ENCODE results near the gene SMYD1.
"Not testable (repeated sequence)": the region's sequence is repeated elsewhere in the genome, so short reads cannot be mapped to it uniquely, and the experiment has no call there.

The SMYD1 gene

DNA sequence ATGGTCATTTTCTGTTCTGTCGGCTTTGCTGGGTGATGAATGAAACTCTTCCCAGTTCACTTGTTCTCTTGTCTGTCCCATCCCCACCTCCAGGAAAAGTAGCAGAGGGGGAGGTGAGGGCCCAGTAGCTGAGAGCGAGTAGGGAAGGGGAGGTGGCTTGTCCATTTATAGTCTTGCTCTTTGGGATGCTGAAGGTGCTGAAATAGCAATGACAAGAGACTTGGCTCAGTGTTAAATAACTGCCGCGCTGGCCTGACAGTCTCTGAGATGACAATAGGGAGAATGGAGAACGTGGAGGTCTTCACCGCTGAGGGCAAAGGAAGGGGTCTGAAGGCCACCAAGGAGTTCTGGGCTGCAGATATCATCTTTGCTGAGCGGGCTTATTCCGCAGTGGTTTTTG, at the start of gene SMYD1:
SMYD1 (plus strand) TSS at position 228 of the 400 bp plus-strand sequence; CDS start at position 268, 40 bp downstream.
- no peak for DNase-seq (ENCODE audit: low spot score)

DNA sequence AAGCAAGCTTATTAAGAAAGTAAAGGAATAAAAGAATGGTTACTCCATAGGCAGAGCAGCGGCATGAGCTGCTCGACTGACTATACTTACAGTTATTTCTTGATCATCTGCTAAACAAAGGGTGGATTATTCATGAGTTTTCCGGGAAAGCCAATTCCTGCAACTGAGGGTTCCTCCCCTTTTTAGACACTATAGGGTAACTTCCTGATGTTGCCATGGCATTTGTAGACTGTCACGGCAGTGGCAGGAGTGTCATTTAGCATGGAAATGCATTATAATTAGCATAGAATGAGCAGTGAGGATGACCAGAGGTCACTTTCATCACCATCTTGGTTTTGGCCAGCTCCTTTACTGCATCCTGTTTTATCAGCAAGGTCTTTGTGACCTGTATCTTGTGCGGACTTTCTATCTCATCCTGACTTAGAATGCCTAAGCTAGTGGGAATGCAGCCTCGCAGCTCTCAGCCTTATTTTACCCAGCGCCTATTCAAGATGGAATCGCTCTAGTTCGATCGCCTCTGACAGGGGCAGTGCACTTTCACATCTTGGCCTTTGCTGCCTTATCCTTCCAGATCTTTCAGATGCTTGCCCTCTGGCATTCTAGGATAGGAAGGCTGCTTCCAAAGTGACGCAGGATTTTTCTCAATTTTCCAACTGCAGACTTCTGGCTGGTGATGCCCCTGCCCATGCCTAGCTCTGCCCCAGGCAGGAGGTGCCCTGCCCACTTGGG, 49.4 kb upstream of the SMYD1 start:
- DNase-seq (ENCODE audit: low spot score) = not testable (repeated sequence)

DNA sequence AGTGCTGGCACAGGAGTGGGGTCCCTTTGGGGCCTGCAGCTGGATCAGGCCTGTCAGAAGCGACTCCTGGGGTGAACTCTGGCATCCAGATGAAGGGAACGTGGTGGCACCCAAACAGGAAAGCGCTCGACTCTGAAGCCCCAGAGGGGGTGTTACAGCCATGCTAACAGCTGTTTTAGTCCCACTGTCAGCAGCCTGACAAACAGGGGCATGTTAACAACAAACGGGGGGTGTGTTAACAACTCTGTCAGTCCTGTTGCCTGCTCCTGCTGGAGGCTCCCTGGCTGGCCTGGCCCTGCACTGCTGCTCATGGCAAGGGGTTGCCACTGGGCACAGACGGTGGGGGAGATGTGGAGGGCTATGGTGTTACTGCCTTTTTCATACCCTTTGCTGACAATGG, 48.7 kb upstream of the SMYD1 start:
- no peak for DNase-seq (ENCODE audit: low spot score)

DNA sequence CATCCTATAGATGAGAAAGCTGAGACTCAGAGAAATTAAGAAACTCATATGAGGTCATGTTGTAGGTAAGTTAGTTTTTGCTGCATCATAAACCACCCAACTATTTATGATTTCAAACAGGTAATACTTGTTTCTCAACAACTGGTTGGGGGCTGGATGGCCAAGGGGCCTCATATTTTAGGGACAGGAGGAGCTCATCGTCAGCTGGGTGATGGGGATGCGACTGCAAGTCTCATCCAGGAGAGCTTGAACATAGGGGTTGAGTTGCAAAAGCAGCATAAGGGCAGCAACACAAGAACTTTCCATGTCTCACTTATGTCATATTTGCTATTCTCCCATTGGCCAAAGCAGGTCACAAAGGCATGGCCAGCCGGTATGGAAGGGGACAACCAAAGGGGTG, 47.6 kb upstream of the SMYD1 start:
- no peak for DNase-seq (ENCODE audit: low spot score)

DNA sequence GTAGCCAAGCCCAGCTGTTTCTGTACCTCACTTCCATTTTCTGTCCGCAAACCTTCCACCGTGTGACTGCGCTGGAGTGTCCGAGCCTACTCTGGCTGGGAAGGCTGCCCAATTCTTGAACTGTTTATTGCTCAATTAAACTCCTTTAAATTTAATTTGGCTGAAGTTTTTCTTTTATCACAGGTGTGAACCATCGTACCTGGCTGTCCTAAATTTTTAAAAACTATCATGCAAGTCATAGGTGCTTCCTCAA, 45.0 kb upstream of the SMYD1 start:
- DNase-seq (ENCODE audit: low spot score) = no peak

DNA sequence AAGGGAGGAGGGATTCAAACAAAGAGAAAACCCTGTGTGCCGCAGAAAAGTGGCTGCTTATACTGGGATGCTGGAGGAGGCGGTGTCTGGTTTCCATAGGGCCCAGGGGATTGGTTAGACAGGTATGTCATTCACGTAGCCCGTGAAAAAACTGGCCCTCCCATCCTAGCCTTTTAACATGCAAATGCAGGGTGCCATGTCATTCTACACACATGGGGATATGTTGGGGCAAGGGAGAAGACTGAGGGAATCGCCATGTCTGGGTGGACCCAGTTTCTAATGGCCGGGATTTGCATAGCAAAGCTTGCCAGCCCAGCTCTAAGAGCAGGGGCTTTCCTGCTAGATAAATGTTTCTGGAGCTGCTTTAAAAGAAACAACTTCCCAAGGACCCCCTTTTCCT, 43.1 kb upstream of the SMYD1 start:
- peak; percentile 55 for DNase-seq (ENCODE audit: low spot score)

DNA sequence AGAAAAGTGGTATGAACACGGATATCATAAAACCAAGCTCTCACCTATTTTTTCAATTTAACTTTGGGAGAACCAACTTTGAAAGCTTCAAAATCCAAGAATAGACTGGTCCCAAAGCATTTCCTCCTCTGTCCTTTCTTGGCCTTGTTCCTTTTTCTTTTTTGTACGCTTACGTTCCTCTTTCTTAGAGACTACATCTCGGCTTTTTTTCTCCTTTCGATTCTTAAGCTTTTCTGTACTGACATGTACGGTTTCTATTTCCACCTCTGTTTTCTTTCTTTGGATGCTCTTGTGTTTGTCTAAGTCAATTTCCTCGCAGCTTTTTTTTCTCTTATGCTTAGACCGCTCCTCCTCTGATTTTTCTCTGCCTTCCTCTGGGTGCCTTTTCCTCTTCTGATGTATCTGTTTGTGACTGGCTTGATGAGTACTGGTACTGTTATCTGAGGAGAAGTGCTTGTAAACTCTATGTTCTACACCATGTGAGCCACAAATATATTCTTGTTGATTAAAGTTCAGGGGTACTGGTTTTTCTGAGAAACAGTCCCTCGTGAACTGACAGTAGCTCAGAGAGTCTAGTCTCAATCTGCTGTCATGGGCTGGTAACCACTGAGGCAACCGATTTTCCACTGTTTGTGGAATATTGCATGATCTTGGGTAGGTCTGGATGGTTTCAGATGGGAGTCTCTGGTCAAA, 39.8 kb upstream of the SMYD1 start:
- DNase-seq (ENCODE audit: low spot score) = no peak

DNA sequence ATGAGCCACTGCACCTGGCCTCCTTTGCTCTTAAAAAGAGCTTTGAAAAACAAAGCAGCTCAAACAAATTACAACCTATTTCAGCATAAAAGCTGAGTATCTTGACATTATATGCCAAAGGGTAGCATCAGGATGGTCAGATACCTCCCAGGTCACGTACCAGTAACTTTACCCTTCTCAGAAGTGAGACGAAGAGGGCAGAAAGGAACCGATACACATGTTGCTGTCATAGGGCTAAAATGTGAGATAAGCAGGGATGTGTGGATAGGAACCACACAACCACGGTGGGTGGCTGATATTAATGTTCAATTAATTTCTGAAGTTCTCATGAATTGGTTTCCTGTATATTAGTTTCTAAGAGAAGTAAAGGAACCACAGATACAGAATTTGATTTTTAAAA, 38.7 kb upstream of the SMYD1 start:
- no peak for DNase-seq (ENCODE audit: low spot score)

DNA sequence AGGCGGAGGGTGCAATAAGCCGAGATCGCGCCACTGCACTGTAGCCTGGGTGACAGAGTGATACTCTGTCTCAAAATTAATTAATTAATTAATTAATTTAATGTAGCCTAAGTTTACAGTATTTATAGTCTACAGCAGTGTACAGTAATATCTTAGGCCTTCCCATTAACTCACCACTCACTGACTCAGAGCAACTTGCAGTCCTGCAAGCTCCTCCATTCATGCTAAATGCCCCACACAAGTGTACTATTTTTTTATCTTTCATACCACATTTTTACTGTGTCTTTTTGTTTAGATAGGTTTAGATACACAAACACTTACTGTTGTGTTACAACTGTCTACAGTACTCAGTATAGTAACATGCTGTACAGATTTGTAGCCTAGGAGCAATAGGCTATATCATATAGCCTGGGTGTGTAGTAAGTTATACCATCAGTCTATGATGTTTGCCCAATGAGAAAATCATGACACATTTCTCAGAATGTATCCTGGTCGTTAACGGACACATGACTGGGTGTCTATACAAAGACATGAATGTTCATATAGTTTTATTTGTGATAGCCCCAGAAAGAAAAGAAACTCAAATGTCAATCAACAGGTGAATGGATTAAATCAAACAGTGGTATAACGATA, 35.4 kb upstream of the SMYD1 start:
- no peak for DNase-seq (ENCODE audit: low spot score)

DNA sequence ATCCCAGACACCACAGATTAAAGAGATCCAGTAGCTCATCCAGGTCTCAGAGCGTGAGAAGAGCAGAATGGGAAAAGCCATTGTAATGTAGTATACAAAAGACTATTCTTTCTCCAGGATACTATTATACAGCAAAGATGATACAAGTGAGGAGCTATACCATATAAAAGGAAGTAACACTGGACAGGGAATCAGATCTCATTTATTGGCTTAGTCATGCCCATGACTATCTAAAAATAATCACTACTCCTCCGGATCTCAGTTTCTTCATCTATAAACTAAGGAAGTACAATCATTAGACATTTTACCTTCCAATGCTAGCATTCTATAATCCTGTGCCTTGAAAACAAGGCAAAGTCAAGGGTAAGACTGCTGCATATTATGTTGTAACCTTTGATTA, 31.4 kb upstream of the SMYD1 start:
- DNase-seq (ENCODE audit: low spot score) = no peak

DNA sequence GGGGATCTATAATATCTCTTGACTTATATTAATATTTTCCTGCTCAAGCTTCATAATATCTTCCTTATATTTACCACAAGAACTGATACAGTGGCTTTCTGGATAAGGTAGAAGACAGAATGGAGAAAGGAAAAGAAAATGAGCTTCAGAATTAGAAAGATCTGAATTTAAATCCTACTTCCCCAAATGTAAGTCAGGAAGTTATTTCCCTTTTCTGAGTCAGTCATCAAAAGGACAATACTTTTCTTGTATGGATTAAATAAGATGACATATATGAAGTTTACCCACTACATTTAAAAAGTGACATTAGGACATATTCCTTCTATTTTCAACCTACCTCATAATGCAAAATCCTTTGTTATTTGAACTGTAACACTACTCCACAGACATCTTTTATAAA, 31.0 kb upstream of the SMYD1 start:
- no peak for DNase-seq (ENCODE audit: low spot score)

DNA sequence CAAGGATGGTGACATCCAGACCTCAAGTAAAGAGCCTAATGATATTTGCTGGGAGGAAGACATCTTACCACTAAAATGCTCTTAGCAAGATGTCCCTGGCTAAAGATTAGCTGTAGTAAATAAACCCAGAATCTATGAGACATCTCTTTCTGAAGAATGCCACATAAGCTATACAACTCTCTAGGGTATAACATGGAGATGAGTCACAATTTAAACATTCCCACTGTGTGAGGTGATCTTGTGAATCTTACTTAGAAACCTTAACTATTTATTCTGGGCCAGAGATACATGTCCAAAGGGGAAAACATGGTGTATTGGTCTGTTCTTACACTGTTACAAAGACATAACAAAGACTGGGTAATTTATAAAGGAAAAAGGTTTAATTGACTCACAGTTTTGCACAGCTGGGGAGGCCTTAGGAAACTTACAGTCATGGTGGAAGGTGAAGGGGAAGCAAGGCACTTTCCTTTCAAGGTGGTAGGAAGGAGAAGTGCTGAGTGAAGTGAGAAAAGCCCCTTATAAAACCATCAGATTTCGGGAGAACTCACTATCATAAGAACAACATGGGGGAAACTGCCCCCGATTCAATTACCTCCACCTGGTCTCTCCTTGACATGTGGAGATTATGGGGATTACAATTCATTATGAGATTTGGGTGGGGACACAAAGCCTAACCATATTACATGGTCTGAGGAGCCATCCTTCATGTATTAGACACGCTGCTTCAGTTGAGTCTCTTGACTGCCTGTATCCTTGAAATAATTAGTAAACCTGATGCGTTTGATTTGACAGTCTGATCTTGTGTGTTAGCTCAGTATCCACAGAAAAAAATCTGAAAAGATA, 29.1 kb upstream of the SMYD1 start:
- no peak for DNase-seq (ENCODE audit: low spot score)

DNA sequence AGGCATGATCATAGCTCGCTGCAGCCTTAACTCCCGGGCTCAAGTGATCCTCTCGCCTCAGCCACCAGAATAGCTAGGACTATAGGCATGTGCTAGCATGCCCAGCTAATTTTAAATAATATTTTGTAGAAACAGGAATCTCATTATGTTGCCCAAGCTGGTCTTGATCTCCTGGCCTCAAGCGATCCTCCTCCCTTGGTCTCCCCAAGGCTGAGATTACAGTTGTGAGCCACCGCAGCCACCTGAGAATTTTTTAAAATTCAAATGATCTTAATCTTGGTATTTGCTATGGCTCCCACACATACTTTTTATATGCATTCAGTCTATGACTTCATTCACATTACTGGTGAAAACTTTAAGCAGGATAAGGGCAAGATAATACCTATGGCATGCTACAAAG, 25.1 kb upstream of the SMYD1 start:
- DNase-seq (ENCODE audit: low spot score) = no peak

DNA sequence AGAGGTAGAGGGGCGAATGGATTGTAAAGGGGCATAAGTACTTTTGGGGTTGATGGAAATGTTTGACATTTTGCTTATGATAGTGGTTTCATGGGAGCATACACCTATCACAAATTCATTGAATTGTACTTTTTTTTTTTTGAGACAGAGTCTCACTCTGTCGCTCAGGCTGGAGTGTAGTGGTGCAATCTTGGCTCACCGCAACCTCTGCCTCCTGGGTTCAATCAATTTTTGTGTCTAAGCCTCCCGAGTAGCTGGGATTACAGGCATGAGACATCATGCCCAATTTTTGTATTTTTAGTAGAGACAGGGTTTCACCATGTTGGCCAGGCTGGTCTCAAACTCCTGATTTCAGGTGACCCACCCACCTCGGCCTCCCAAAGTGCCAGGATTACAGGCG, 22.1 kb upstream of the SMYD1 start:
- not testable (repeated sequence) for DNase-seq (ENCODE audit: low spot score)

DNA sequence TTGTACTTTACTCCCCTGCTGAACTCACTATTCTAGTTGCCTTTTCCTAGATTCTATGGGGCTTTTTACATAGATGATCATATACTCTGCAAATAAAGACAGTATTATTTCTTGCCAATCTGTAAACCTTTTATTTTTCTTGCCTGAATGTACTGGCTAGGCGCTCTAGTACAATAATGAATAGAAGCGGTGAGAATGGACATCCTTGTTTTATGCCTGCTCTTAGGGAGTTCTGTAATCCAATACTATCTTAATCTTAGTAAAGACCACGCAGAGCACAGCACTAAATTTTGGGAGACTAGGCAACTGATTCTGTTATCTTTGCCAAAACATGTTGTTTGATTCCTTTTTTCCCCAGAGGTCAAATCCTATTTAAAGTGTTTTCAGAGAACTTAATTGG, 19.1 kb upstream of the SMYD1 start:
- no peak for DNase-seq (ENCODE audit: low spot score)

DNA sequence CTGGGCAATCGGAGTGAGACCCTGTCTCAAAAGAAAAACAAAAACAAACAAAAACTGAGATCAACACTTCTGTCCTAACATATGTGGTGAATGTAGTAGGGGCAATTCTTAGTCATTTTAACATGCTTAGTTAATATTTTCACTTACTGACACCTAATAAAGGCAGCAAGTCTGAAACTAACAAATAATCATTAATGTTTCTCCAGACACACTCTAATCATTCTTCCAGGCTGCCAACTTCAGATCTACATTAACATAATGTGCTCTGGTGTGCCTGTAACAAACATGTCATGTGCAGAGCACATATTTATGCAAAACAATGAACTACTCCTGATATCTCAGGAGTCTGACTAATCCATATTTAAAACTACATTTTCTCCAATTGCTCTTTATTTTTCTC, 18.0 kb upstream of the SMYD1 start:
- DNase-seq (ENCODE audit: low spot score) = no peak

DNA sequence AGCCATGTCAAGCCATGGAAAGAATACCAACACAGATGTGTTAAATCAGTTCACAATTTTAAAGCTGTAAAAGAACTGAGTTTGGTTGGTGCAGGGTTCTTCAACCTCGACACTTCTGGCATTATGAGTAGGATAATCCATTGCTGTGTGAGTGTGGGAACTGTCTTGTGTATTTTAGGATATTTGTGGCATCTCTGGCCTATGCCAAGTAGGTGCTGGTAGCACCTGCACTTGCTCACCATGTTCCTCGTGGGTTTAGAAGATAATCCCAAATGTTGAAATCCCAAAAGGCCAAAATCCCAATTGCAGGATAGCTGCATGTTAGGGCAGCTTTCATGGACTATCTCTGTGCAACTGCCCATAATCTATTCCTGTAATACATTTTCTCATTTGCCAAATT, 15.8 kb upstream of the SMYD1 start:
- no peak for DNase-seq (ENCODE audit: low spot score)

DNA sequence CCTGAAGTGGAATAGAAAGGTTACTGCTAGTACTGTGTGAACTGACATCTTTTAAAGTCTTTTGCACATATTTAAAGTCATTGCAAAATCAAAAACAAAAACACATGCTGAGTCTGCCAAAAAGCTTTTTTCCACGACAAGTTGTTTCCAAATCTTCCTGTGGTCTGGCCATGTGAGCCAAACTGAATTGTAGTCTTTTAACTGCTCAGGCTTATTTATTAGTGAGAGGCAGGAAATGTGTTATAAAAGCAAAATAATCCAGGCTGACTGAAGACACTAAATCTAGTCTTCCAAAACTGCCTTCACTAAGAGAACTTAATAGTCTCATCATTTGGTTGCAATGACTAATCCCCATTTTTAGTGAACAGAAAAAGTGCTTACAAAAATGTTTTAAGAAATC, 14.3 kb upstream of the SMYD1 start:
- no peak for DNase-seq (ENCODE audit: low spot score)

DNA sequence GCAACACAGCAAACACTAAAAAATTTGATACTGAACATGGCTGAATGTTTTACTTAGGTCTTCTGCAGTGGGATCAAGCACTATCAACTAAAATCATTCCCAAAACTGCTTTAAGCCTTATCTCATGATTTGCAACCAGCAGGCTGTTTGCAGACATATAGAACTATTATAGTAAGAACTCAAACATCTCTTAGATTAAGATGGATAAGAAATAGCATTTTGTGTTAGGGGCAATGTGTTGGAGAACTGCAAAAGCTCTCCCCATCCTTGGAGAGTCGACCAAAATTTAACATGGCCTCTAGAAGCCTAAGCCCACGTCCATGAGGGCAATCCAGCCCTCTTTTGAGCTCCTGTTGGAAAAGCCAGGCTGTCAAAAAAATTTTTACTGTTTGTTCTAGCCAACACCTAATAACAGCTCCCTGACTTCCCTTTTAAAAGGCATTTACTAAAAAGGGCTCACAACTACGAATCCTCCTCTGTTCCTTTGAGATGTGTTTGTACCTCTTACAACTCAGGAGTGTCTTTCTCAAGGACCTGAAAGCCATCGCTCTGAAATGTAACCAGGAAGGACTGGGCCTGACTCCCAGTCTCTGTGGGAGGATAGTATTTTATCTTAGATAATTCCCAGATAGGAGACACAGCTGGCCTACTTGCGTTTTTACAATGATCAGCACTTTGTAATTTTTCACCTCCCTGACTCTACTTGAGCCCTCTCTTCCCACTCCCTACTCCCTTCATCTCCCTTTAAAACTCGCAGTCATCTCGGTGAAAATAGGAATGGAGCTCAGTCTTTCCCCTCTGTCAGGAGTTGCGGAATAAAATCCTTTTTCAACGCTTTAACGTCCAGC, 13.5 kb upstream of the SMYD1 start:
- DNase-seq (ENCODE audit: low spot score) = no peak

DNA sequence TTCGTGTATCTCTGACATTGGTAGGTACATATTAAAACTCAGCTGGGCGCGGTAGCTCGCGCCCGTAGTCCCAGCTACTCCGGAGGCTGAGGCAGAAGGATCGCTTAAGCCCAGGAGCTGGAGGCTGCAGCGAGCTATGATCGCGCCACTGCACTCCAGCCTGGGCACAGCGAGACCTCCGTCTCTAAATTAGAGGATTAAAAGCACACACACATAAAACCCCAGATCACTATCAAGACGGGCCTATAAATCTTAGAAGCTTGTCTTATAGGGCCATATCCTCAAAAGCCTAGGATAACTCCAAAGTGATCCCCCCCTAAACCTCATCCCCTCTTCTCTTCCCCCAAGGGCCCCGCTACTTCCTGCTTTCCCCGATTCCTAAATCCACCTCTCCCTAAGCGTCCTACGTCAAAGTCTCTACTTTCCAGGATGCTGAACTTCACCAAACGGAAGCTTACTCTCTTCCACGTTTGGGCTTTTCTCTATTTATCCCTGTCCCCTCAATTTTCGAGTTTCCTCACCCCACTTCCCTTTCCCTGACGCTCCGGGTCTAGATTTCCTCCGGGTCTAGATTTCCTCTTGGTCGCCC, 12.7 kb upstream of the SMYD1 start:
- peak; percentile 37 for DNase-seq (ENCODE audit: low spot score)

DNA sequence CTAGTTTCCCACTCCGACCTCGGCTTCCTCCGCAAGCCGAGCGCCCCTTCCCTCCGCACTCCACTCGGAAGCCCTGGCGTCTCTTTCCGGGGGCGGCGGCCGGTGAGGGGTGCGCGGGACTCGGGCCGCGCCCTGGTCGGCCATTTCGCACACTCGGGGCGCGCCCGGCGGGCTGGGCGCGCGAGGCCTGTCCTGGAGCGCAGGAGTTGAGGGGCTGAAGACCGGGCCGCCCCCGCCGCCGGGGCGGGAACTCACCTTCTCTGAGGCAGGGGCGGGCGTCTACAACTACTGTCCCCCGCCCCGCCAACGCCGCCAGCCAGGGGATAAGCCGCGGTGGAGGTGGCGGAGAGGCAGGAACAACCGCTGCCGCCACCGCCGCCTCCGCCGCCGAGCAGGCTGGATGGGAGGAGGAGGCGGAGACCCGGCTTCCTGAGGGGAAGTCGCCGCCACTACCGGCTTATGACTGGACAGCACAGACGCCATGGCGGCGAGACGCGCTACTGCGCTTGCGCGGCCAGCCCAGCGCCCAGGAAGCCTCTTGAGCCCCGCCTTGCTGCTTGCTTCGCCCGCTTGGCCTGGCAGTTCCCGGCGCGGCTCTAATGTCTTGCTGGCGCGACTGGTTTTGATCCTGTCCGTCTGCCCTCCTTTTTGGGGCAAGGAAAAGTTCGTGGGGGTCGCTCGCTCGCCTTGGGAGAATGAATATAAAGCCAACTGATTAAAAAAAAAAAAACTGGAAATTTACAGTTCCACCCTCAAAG, 12.1 kb upstream of the SMYD1 start, which contains the start of gene KRCC1:
KRCC1 (minus strand) TSS at position 413 of the 758 bp plus-strand sequence. CDS start 27,220 bp downstream, outside the sequence.
- DNase-seq (ENCODE audit: low spot score) = peak; percentile 96

All from iPS-NIHi11 (cell line).